Gastrocnemius medialis (tissue), 4 donors: ENCODE measurements around the gene CFAP300.

Experiments used
- POLR2A ChIP-seq, 2 donors: fragments of 450-650 bp; IDR thresholded peaks; one replicate each; pipeline ENCODE4 v1.6.1; 2017; ENCODE audit warnings: antibody characterized with exemption in 2 of 2, mild to moderate bottlenecking in 2 of 2, moderate library complexity in 2 of 2
- TF ChIP-seq, protein P1 (sequence below), 5 experiments: fragments of 450-650 bp in 3 of 5; fragments of 200-600 bp in 2 of 5; sonication (generic) in 2 of 5; IDR thresholded peaks in 4 of 5; conservative IDR thresholded peaks in 1 of 5; 1 replicate in 4 of 5; 2 replicates in 1 of 5; pipeline ENCODE4 v1.5.1; 2016 to 2019; ENCODE audit warnings: antibody characterized with exemption in 5 of 5, mild to moderate bottlenecking in 3 of 5, moderate library complexity in 3 of 5

GRCh38 chr11:102118937-102119336 is 71.7 kb downstream of the CFAP300 start:
- TF ChIP-seq, protein P1, sequence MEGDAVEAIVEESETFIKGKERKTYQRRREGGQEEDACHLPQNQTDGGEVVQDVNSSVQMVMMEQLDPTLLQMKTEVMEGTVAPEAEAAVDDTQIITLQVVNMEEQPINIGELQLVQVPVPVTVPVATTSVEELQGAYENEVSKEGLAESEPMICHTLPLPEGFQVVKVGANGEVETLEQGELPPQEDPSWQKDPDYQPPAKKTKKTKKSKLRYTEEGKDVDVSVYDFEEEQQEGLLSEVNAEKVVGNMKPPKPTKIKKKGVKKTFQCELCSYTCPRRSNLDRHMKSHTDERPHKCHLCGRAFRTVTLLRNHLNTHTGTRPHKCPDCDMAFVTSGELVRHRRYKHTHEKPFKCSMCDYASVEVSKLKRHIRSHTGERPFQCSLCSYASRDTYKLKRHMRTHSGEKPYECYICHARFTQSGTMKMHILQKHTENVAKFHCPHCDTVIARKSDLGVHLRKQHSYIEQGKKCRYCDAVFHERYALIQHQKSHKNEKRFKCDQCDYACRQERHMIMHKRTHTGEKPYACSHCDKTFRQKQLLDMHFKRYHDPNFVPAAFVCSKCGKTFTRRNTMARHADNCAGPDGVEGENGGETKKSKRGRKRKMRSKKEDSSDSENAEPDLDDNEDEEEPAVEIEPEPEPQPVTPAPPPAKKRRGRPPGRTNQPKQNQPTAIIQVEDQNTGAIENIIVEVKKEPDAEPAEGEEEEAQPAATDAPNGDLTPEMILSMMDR (IDR thresholded peaks at IDR 0.05 in 4 of 5, conservative IDR thresholded peaks at IDR 0.05 in 1 of 5): no peak
- TF ChIP-seq POLR2A (IDR thresholded peaks at IDR 0.05): no peak
